Choroid plexus epithelial cell (primary cell): ENCODE measurements around the gene FADS2.

Source experiments
- DNase-seq: peaks from one replicate; pipeline ENCODE4 v3.0.0-alpha.2; 2010; ENCODE audit warnings: low read depth
- H3K4me3 ChIP-seq: 2 replicates; pipeline ENCODE4 v1.5.1; 2011; ENCODE audit warnings: low read depth, mild to moderate bottlenecking, control low read depth, low read length, moderate library complexity
- TF ChIP-seq, protein P1 (sequence below): conservative IDR thresholded peaks from 2 replicates; pipeline ENCODE4 v1.5.1; 2011; ENCODE audit warnings: low read depth, mild to moderate bottlenecking, control low read depth, inconsistent platforms, low read length, moderate library complexity

The FADS2 gene

GRCh38 chr11:61782299-61782698, 45.8 kb upstream of the FADS2 start:
- TF ChIP-seq, protein P1, sequence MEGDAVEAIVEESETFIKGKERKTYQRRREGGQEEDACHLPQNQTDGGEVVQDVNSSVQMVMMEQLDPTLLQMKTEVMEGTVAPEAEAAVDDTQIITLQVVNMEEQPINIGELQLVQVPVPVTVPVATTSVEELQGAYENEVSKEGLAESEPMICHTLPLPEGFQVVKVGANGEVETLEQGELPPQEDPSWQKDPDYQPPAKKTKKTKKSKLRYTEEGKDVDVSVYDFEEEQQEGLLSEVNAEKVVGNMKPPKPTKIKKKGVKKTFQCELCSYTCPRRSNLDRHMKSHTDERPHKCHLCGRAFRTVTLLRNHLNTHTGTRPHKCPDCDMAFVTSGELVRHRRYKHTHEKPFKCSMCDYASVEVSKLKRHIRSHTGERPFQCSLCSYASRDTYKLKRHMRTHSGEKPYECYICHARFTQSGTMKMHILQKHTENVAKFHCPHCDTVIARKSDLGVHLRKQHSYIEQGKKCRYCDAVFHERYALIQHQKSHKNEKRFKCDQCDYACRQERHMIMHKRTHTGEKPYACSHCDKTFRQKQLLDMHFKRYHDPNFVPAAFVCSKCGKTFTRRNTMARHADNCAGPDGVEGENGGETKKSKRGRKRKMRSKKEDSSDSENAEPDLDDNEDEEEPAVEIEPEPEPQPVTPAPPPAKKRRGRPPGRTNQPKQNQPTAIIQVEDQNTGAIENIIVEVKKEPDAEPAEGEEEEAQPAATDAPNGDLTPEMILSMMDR: no peak
- H3K4me3 ChIP-seq: no peak overlapping the region
- no peak for DNase-seq

DNA sequence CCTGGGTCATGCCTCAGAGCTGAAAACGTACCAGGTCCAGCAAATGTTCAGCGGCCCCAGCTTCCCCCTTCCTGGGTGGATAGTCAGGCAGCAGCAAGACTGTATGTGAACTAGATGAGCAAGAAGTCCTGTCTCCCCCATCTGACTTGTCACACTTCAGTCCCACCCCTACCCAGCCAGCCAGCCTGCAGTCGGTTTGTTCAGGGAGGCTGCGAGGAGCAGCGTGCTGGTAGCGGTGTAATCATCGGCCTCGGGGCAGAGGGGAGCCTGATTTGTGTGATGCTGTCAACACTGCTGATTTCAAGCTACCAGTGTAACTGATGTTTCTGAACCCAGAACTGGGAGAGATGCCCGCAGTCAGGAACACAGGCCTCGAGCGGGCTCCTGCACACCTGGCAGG, 45.3 kb upstream of the FADS2 start:
- H3K4me3 ChIP-seq: no peak overlapping the region
- DNase-seq: no peak
- TF ChIP-seq, protein P1: no peak

DNA sequence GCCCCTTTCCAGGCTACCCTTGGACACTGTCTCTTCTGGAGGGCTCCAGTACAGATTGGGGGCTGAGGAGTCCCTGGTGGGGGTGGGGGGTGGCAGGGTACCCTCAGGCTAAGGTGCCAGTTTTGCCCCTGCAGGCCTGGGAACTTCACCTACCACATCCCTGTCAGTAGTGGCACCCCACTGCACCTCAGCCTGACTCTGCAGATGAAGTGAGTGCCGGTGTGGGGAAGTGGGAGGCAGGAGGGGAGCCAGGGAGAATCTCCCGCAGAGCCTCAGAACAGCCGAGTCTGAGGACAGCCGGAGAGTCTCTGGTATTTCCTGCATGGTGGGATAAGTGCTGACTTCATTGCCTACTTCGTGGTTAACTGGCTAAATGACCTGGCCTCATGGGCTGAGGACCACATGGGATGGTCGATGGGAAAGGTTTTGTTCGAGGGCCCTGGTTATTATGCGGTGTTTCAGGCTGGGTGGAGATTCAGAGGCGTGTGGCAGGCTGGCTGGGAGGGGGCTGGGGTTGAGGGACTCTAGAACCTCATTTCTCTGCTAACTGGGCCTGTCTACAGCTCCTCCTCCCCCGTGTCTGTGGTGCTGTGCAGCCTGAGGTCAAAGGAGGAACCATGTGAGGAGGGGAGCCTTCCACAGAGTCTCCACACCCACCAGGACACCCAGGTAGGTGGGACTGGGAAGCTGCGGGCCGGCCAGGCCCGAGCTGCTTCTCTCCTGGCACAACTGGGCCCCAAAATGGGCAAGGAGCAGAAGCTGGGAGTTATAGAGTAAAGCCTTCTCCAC, 44.2 kb upstream of the FADS2 start:
- no peak overlapping the region for H3K4me3 ChIP-seq
- TF ChIP-seq, protein P1: no peak
- DNase-seq: peak; percentile 95

DNA sequence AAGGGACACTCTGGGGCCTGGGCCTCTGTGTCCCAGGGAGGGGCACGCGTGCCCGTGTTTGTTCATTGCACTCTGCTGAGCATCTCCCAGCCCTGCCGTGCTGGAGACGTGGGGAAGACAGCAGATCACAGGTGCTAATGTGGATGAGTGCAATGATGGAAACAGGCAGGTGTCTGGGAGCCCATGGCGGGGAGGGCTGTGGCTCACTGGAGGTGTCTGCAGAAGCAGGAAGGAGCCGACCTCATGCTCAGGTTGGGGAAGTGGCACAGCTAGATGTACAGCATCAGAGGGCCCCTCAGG, 43.6 kb upstream of the FADS2 start:
- TF ChIP-seq, protein P1: no peak
- no peak for DNase-seq
- H3K4me3 ChIP-seq: no peak overlapping the region

- TF ChIP-seq, protein P1: no peak
- H3K4me3 ChIP-seq: no peak overlapping the region
These were observed 42.2 kb upstream of the FADS2 start for GRCh38 chr11:61785837-61786402.

GRCh38 chr11:61787928-61788491, 40.1 kb upstream of the FADS2 start:
- peak; percentile 90 for DNase-seq
- H3K4me3 ChIP-seq: no peak overlapping the region
- TF ChIP-seq, protein P1: peak; percentile 89

More at GRCh38 chr11:61785837-61786402, 42.2 kb upstream of the FADS2 start:
- no peak for DNase-seq
